GM10847 (cell line): ENCODE results near the gene FBXW4.

Experiments used
- POLR2A ChIP-seq: IDR thresholded peaks from 2 replicates; pipeline ENCODE4 v1.6.1; 2011; ENCODE audit not compliant: insufficient read length; ENCODE audit errors: extremely low read depth

The FBXW4 gene

GRCh38 chr10:101710059-101710695 lies 15.2 kb upstream of the FBXW4 start:
- no peak for TF ChIP-seq POLR2A

DNA sequence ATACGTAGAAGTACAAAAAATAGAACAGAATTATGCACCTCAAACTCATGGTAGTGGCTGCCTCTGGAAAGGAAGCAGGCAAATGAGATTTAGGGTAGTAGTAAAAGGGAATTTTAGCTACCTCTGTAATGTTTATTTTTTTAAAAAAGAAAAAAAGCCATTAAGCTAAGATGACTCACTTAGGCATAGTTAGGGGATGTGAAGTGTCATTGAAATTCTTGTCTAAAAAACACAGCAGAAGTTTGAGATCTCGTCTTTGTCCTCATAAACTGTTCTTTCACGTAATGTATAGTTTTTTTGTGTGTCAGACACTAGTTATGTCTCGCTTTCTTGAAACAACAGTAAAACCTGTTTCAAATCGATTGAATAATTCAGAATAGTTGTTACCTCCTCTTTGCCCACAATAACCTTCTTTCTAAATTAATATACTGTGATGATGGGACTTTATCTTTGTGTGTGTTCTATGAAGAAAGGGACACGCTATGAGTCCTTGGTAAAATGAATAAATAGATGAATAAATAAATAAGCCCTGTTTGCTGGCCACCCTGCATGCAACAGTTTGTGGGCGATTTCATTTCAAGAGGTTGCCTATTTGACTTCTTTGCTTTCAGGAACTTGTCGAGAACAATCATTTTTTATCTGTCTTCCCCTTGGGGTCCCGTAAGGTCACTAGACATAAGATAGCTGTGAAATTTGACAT lies 14.5 kb upstream of the FBXW4 start:
- TF ChIP-seq POLR2A = no peak

DNA sequence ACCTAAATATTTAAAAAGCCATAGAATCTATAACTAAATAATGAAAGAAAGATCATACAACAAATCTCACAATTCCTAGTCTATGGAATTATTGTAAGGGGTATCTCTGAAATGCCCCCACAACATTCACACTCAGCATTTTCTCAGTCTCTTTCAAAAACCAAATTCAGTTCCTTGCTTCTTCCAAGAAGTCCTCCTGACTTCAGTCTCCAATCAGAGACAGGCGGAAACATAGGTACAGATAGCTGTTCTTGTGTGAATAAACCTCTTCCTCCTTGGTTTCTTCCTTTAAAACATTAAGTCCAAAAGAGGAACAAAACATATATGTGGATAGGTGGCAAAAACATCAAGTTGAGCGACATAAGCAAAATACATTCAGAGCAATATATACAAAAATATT lies 13.9 kb upstream of the FBXW4 start:
- no peak for TF ChIP-seq POLR2A

- TF ChIP-seq POLR2A = no peak
Observed at GRCh38 chr10:101708073-101708472, 13.1 kb upstream of the FBXW4 start.

- TF ChIP-seq POLR2A = no peak
Observed at GRCh38 chr10:101704331-101704730, 9.4 kb upstream of the FBXW4 start.

GRCh38 chr10:101696632-101697031 lies 1.7 kb upstream of the FBXW4 start:
- TF ChIP-seq POLR2A = no peak

DNA sequence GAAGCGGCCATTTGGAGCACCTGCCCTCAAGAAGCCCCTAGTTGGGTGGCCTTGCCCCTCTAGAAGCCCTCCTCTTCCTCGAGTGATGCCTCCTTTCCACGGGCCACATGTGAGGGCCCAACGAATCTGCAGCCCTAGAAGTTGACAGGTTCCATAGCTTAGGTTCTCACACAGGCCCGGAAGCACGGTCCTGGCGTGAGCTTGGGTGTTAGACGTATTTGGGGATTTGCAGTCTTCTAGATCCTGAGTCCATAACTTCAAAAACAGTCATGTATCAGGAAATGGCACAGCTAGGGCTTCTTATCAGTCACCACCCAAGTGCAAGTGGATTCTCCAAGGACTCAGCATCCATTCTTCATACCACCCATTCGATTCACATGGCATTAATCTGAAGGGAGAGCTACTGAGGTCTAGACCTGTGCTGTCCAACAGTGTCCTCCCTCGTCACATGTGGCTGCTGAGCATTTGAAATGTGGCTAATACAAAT lies 477 bp upstream of the FBXW4 start:
- no peak for TF ChIP-seq POLR2A

DNA sequence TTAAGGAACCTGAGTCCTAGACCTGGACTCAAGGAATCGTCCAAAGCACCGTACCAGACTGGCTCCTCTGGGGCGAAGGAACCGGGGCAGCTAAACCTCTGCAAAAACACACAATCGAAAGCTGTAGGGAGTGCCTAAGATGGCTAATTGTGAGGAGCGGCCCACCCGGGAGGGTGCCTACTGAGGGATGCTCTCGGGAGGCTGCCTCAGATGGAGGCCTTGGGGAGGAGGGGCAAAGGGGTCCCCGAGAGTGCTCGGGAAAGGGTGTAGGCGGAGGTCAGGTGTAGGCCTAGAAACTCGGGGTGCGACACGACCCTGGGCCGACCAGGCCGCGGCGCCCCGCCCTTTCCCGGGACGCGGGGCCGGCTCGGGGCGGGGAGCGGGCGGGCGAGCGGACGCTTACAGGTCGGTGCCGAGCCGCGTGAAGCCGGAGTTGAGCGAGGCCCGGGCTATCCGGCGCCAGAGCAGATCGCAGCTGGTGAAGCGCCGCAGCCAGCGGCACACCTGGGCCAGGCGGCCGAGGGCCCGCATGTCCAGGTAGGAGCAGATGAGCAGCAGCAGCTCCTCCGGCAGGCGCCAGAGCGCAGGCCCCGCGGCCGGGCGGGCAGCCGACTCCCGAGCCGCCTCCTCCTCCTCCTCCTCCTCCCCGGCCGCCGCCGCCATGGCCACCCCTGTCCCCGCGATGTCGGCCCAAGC lies 844 bp downstream of the FBXW4 start:
- peak; percentile 56 for TF ChIP-seq POLR2A

DNA sequence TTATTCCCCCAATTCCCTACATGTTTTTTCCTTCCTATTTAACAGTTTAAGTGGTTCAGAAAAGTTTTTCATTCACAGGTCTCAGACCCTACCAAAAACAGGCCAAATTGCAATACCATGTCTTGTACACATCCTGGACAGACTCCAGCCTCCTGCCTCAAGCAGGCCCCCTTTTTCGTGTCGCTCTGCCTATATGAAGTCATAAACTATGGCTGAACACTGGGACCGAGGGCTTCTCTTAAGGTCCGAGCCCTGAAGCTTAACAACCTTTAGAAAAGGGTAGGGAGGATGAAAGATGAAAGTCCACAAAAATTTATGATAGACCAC lies 1.4 kb downstream of the FBXW4 start:
- no peak for TF ChIP-seq POLR2A

GRCh38 chr10:101691081-101691480 lies 3.9 kb downstream of the FBXW4 start:
- no peak for TF ChIP-seq POLR2A

- TF ChIP-seq POLR2A = no peak
Observed at GRCh38 chr10:101690461-101690860, 4.5 kb downstream of the FBXW4 start.

DNA sequence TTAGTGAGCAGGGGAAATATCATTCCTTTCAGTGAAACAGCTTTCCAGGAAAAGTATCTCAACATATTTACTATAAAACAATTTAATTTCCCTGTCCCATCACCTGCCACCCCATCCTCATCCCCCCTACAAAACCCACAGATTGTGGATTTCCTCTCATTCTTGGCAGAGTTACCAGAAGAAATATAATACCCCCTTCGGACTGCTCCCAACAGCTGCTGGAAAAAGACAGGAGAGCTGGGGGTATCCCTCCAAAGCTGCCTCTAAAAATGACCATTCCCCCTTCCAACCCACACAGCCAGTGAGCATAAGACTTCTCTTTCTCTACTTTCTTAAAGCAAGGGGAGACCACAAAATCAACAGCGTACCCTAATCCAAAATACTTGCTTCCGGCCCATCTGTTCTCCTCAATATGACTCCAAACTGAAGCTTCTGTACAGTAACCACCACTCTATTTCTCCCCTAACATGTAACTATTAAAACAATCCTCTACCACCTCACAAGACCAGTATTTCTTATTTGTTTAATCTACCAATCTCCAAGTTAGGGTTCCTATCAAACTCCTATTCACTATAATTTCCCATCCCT lies 7.8 kb downstream of the FBXW4 start:
- TF ChIP-seq POLR2A = no peak

GRCh38 chr10:101686133-101686925 lies 8.6 kb downstream of the FBXW4 start:
- TF ChIP-seq POLR2A = no peak

DNA sequence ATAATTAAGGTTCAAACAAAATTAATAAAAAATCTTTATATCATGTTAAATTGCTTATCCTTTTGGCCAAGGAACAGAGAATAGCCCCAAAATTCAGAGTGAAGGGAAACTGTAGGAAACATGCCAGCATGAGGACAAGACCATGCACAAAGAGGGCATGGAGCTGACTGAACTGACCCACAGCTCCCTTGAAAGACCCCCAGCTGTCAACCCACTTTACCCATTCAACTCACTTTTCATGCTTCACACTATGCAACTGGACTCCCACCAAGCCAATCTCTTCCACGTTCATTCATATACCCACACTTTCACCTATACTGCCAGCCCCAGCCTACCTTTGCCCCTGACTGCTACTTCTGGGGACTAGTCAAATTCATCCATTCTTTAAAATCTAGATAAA lies 10.2 kb downstream of the FBXW4 start:
- no peak for TF ChIP-seq POLR2A

DNA sequence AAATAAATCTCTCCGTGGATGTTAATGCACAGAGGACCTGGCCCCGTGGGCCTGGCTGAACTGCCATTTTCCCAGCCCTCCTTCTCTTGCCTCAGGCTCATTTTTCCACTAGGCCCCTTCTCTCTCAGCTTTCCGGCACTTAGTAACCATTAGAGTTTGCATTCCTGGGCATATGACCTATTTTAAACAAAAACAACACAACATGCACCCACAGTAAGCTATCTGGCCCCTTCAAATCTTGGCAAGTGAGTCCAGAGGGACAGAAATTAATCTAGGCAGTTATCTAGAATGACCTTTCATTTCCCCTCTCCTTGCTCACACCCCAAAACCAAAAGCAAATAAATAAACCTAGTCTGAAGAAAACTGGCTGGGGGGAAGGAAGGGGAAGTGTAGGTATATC lies 11.7 kb downstream of the FBXW4 start:
- TF ChIP-seq POLR2A = no peak
